HEK293T (cell line): ENCODE results near the gene LRFN4.

ENCODE experiments used
- ARNT ChIP-seq: fragments of 450-650 bp; IDR thresholded peaks from 2 replicates; pipeline ENCODE4 v1.6.1; 2017; ENCODE audit warnings: mild to moderate bottlenecking
- ELF4 ChIP-seq: fragments of 450-650 bp; IDR thresholded peaks from 2 replicates; pipeline ENCODE4 v1.6.1; 2017; ENCODE audit warnings: antibody characterized with exemption
- HDGF ChIP-seq: fragments of 450-650 bp; IDR thresholded peaks from 2 replicates; pipeline ENCODE4 v1.6.1; 2017; ENCODE audit warnings: antibody characterized with exemption, borderline replicate concordance
- PKNOX1 ChIP-seq: fragments of 450-650 bp; IDR thresholded peaks from 2 replicates; pipeline ENCODE4 v1.6.1; 2016
- SUZ12 ChIP-seq: fragments of 450-650 bp; IDR thresholded peaks from 2 replicates; pipeline ENCODE4 v1.6.1; 2016; ENCODE audit warnings: mild to moderate bottlenecking

- TF ChIP-seq ELF4 (no peak), ARNT (no peak), HDGF (no peak), PKNOX1 (no peak), SUZ12 (no peak)
Observed at GRCh38 chr11:66909181-66909580, 52.3 kb downstream of the LRFN4 start.
